ENCODE measurements around the gene PPP1R13L.
A peak's percentile ranks its signal among the peaks of the same experiment; 100 is the strongest.
"Not testable (repeated sequence)": the region's sequence is repeated elsewhere in the genome, so short reads cannot be mapped to it uniquely, and the experiment has no call there.

The PPP1R13L gene

DNA sequence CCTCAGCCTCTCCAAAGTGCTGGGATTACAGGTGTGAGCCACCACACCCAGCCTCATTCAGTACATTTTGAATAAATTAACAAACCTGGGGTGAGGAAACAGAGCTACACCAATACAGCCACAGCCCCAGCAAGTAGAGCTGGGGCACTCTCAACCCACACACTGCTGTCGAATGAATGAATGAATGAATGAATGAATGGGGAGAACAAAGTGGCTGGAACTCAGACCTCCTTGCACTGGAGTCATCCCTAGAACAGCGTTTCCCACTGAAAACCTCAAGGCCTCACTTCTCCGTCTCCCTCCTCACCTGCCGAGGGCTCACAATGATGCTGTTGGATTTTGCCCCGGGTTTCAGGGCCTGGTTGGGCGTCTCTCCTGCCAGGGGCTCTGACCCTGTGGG lies 16.0 kb upstream of the PPP1R13L start:
- Mint-ChIP-seq H3K27me3 (no peaks in the 10 kb centered on the region), H3K4me3 (no peak overlapping the region), H3K4me1 (ENCODE audit: low read depth) (peaks cover 60% of the 10 kb centered on the region)

DNA sequence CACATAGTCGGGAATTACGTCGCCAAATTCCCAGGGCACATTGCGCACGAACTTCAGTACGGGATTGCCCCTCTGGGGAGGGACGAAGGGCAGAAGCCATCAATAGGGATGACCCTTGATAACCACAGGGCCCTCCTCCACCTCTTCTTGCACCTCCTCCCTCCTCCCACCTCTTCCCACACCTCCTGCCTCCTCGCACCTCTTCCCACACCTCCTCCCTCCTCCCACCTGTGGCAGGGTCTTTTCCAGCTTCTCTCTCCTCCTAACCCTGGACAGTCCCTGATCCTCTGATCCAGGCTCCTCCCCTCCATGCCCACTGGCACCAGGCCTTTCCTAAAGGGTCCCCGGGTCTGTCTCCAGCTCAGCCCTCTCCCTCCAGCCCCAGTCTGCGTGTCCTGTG lies 15.5 kb upstream of the PPP1R13L start:
- H3K27me3 Mint-ChIP-seq, result no peaks in the 10 kb centered on the region
- no peaks in the 10 kb centered on the region for H3K9me3 Mint-ChIP-seq
- H3K4me3 Mint-ChIP-seq, result no peak overlapping the region
- H3K36me3 Mint-ChIP-seq (ENCODE audit: low read depth), result peaks cover 37% of the 10 kb centered on the region
- peaks cover 55% of the 10 kb centered on the region for H3K4me1 Mint-ChIP-seq (ENCODE audit: low read depth)
- peak overlapping the region; percentile 32 for H3K27ac Mint-ChIP-seq

More for the DNA sequence above, 16.0 kb upstream of the PPP1R13L start:
- Mint-ChIP-seq H3K36me3 (ENCODE audit: low read depth) (peaks cover 33% of the 10 kb centered on the region), H3K9me3 (no peaks in the 10 kb centered on the region), H3K27ac (peak overlapping the region; percentile 32)

DNA sequence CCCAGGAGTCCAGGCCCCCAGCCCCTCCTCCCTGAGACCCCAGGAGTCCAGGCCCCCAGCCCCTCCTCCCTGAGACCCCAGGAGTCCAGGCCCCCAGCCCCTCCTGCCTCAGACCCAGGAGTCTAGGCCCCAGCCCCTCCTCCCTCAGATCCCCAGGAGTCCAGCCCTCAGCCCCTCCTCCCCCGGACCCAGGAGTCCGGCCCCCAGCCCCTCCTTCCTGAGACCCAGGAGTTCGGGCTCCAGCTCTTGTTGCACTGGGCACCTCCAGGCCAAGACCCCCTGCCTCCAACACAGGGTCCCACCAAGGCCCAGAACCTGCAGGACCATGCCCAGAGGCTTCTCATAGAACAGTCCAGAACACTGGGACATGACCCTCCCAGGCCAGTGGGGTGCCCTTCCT lies 15.0 kb upstream of the PPP1R13L start:
- Mint-ChIP-seq H3K9me3 (no peaks in the 10 kb centered on the region), H3K4me3 (no peak overlapping the region), H3K27ac (no peak overlapping the region), H3K36me3 (ENCODE audit: low read depth) (peaks cover 37% of the 10 kb centered on the region), H3K4me1 (ENCODE audit: low read depth) (peaks cover 55% of the 10 kb centered on the region), H3K27me3 (no peaks in the 10 kb centered on the region)

DNA sequence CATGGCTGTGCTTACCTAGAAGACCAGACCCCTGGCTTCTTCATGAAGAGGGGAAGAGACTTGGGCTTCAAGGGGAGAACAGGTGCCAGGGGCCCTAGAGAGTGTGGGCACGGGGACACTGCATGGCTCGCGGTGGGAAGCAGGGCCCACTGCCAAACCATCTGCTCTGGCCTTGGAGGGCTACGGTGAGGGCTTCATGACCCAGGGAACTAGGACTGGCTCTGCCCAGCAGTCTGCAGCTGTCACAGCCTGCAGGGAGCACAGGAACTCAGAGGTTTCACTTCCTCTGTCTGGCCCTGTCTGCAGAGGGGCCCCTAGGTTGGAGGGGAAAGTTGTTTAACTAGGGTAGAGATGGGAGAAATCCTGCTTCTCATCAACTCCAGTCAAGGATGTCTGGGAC lies 14.5 kb upstream of the PPP1R13L start:
- Mint-ChIP-seq H3K27me3 (no peaks in the 10 kb centered on the region), H3K27ac (peak overlapping the region; percentile 72), H3K36me3 (ENCODE audit: low read depth) (peaks cover 41% of the 10 kb centered on the region), H3K4me3 (no peak overlapping the region), H3K4me1 (ENCODE audit: low read depth) (peaks cover 51% of the 10 kb centered on the region), H3K9me3 (no peaks in the 10 kb centered on the region)

DNA sequence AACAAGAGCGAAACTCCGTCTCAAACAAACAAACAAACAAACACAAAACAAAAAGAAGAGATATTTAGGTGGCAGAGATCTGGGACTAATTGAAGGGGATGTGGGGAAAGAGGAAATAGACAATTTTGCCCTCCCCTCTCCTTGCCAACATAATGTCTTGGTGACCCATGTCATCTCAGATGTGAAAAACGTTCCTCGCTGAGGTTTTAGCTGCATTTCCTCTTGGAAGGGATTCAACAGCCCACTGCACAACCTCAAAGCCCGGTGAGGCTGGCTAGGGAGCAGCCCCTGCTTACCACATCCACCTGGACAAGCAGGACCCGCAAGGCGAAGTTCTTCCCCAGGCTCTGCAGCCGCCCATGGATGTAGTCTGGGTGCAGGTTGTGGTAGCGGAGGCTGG lies 13.9 kb upstream of the PPP1R13L start:
- Mint-ChIP-seq H3K27ac (peak overlapping the region; percentile 48), H3K4me1 (ENCODE audit: low read depth) (peaks cover 45% of the 10 kb centered on the region), H3K36me3 (ENCODE audit: low read depth) (peaks cover 47% of the 10 kb centered on the region)

DNA sequence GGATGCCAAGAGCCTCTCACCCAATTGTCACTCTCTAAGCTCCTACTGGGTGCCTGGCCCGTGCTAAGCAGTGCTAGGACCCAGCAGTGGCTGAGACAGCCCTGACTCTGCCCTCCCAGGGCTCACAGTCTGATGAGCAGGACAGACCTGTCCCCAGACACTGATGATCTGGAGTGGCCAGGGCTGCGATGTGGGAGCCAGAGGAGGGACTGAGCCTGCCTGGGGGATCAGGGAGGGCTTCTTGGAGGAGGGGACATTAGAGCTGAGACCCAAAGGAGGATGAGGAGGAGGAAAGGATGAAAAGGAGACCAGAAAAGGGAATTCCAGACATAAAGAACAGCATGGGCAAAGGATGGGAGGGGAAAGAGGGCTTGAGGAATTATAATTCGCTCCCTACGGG lies 12.3 kb upstream of the PPP1R13L start:
- no peak overlapping the region for H3K27ac Mint-ChIP-seq
- H3K36me3 Mint-ChIP-seq (ENCODE audit: low read depth), result peaks cover 60% of the 10 kb centered on the region
- peaks cover 30% of the 10 kb centered on the region for H3K4me1 Mint-ChIP-seq (ENCODE audit: low read depth)

More for the DNA sequence above, 13.9 kb upstream of the PPP1R13L start:
- H3K27me3 Mint-ChIP-seq, result no peaks in the 10 kb centered on the region
- no peak overlapping the region for H3K4me3 Mint-ChIP-seq
- no peaks in the 10 kb centered on the region for H3K9me3 Mint-ChIP-seq

DNA sequence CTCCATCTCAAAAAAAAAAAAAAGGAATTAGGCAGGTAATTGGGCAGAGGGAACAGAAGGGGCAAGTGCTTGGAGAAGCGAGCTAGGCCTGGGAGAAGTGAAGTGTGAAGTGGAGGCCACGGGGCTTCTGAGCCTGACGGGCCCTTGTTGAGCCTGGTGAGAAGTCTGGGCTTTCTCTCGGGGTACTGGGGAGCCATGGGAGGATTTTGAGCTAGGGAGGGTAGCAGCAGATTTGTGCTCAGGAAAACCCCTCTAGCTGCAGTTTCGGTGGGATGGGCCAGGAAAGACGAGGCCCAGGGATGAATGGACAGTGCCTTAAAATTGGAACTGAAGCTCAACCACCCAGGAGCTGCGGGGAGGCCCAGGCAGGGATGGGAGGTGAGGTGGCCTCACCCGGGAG lies 9.6 kb upstream of the PPP1R13L start:
- peaks cover 60% of the 10 kb centered on the region for H3K36me3 Mint-ChIP-seq (ENCODE audit: low read depth)
- H3K27me3 Mint-ChIP-seq, result no peaks in the 10 kb centered on the region
- peaks cover 10% of the 10 kb centered on the region for H3K4me1 Mint-ChIP-seq (ENCODE audit: low read depth)
- no peak overlapping the region for H3K27ac Mint-ChIP-seq
- H3K4me3 Mint-ChIP-seq, result no peak overlapping the region
- no peaks in the 10 kb centered on the region for H3K9me3 Mint-ChIP-seq

More for the DNA sequence above, 12.3 kb upstream of the PPP1R13L start:
- Mint-ChIP-seq H3K27me3 (no peaks in the 10 kb centered on the region), H3K9me3 (no peaks in the 10 kb centered on the region), H3K4me3 (no peak overlapping the region)

DNA sequence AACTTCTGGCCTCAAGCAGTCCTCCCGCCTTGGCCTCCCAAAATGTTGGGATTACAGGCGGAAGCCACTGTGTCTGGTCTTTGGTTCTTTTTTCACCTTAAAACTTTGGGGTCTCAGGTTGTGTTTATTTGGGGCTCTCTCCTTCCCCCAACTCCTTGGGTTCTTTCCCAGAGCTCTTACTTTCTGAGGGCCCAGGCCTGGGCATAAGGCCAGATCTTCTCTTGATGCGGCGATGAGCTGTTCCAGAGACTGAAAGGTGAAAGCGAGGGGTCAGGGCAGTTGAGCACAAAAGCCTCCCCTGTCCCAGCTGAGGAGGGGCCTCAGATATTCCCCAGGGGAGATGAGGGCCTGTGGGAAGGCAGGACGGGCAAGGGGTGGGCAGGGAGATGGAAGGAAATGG lies 8.6 kb upstream of the PPP1R13L start:
- no peaks in the 10 kb centered on the region for H3K9me3 Mint-ChIP-seq
- H3K27ac Mint-ChIP-seq, result no peak overlapping the region
- H3K27me3 Mint-ChIP-seq, result no peaks in the 10 kb centered on the region
- H3K4me1 Mint-ChIP-seq (ENCODE audit: low read depth), result peaks cover 4% of the 10 kb centered on the region
- H3K36me3 Mint-ChIP-seq (ENCODE audit: low read depth), result peaks cover 65% of the 10 kb centered on the region
- no peak overlapping the region for H3K4me3 Mint-ChIP-seq

DNA sequence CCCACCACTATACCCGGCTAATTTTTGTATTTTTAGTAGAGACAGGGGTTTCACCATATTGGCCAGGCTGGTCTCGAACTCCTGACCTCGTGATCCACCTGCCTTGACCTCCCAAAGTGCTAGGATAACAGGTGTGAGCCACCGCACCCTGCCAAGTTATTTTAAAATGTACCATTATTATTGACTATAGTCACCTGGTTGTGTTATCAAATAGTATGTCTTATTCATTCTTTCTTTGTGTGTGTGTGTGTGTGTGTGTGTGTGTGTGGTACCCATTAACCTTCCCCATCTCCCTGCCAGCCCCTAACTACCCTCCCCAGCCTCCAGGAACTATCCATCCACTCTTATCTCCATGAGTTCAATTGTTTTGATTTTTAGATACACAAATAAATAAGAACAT lies 5.5 kb upstream of the PPP1R13L start:
- H3K4me3 Mint-ChIP-seq, H3K27me3 Mint-ChIP-seq, H3K9me3 Mint-ChIP-seq, H3K27ac Mint-ChIP-seq: not testable (repeated sequence)
- Mint-ChIP-seq H3K36me3 (ENCODE audit: low read depth) (peaks cover 53% of the 10 kb centered on the region), H3K4me1 (ENCODE audit: low read depth) (peaks cover 21% of the 10 kb centered on the region)

DNA sequence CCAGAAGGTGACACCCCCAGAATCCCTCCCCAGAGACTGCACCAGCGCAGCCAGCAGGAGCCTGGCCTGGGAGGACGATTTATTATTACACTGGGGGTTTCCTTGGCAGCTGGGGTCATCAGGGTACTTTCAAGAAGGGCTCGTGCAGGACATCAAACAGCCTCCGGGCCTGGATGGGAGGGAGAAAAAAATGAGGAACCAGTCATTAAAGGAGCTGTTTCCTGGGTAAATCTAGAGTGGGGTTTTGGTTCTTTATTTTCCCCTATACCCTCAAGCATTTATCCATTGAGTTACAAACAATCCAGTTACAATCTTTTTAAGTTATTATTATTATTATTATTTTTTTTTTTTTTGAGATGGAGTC lies 4.7 kb upstream of the PPP1R13L start:
- H3K27ac Mint-ChIP-seq, result no peak overlapping the region
- peaks cover 8% of the 10 kb centered on the region for H3K27me3 Mint-ChIP-seq
- H3K4me3 Mint-ChIP-seq, result no peak overlapping the region
- peaks cover 29% of the 10 kb centered on the region for H3K4me1 Mint-ChIP-seq (ENCODE audit: low read depth)
- peaks cover 51% of the 10 kb centered on the region for H3K36me3 Mint-ChIP-seq (ENCODE audit: low read depth)
- H3K9me3 Mint-ChIP-seq, result no peaks in the 10 kb centered on the region

DNA sequence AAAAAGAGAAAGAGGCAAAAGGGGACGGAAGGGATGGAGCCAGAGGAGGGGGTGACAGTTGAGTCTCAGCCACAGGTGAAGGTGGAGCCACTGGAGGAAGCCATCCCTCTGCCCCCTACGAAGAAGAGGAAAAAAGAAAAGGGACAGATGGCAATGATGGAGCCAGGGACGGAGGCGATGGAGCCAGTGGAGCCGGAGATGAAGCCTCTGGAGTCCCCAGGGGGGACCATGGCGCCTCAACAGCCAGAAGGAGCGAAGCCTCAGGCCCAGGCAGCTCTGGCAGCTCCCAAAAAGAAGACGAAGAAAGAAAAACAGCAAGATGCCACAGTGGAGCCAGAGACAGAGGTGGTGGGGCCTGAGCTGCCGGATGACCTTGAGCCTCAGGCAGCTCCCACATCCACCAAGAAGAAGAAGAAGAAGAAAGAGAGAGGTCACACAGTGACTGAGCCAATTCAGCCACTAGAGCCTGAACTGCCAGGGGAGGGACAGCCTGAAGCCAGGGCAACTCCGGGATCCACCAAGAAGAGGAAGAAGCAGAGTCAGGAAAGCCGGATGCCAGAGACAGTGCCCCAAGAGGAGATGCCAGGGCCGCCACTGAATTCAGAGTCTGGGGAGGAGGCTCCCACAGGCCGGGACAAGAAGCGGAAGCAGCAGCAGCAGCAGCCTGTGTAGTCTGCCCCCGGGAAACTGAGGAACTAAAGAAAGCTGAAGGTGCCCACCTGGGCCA lies 4.1 kb upstream of the PPP1R13L start:
- no peak overlapping the region for H3K4me3 Mint-ChIP-seq
- no peak overlapping the region for H3K27ac Mint-ChIP-seq
- H3K36me3 Mint-ChIP-seq (ENCODE audit: low read depth), result peaks cover 46% of the 10 kb centered on the region
- H3K4me1 Mint-ChIP-seq (ENCODE audit: low read depth), result peaks cover 35% of the 10 kb centered on the region
- peaks cover 13% of the 10 kb centered on the region for H3K27me3 Mint-ChIP-seq
- no peaks in the 10 kb centered on the region for H3K9me3 Mint-ChIP-seq

DNA sequence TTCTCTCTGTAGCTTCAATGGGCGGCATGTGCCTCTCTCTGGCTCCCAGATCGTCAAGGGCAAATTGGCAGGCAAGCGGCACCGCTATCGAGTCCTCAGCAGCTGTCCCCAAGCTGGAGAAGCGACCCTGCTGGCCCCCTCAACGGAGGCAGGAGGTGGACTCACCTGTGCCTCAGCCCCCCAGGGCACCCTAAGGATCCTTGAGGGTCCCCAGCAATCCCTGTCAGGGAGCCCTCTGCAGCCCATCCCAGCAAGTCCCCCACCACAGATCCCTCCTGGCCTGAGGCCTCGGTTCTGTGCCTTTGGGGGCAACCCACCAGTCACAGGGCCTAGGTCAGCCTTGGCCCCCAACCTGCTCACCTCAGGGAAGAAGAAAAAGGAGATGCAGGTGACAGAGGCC lies 3.3 kb upstream of the PPP1R13L start:
- H3K9me3 Mint-ChIP-seq, result no peaks in the 10 kb centered on the region
- peaks cover 38% of the 10 kb centered on the region for H3K36me3 Mint-ChIP-seq (ENCODE audit: low read depth)
- peak overlapping the region; percentile 72 for H3K4me3 Mint-ChIP-seq
- H3K4me1 Mint-ChIP-seq (ENCODE audit: low read depth), result peaks cover 42% of the 10 kb centered on the region
- H3K27me3 Mint-ChIP-seq, result peaks cover 22% of the 10 kb centered on the region
- H3K27ac Mint-ChIP-seq, result no peak overlapping the region

DNA sequence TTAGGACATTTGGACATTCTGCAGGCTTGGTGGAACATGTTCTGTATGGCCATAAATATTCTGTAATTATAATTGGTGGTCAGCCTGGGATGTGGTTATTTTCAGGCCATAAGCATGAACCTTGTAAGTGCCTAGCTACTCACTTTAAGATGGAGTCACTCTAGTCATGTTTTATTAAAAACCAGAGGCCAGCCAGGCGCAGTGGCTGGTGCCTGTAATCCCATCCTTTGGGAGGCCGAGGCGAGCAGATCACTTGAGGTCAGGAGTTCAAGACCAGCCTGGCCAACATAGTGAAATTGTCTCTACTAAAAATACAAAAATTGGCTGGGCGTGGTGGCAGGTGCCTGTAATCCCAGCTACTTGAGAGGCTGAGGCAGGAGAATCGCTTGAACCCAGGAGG lies 2.7 kb upstream of the PPP1R13L start:
- H3K9me3 Mint-ChIP-seq, H3K27ac Mint-ChIP-seq: not testable (repeated sequence)
- peaks cover 33% of the 10 kb centered on the region for H3K36me3 Mint-ChIP-seq (ENCODE audit: low read depth)
- H3K27me3 Mint-ChIP-seq, result peaks cover 26% of the 10 kb centered on the region
- H3K4me1 Mint-ChIP-seq (ENCODE audit: low read depth), result peaks cover 42% of the 10 kb centered on the region
- H3K4me3 Mint-ChIP-seq, result peak overlapping the region; percentile 99

DNA sequence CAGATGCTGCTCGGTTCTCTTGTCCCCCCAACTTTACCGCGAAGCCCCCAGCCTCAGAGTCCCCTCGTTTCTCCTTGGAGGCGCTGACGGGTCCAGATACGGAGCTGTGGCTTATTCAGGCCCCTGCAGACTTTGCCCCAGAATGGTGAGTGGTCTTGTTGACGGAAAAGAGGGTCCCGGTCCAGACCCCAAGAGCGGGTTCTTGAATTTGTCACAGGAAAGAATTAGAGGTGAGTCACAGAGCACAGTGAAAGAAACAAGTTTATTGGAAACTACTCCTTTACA lies 2.2 kb upstream of the PPP1R13L start:
- Mint-ChIP-seq H3K27ac (peak overlapping the region; percentile 95), H3K9me3 (no peaks in the 10 kb centered on the region), H3K27me3 (peaks cover 28% of the 10 kb centered on the region), H3K4me3 (peak overlapping the region; percentile 99), H3K4me1 (ENCODE audit: low read depth) (peaks cover 42% of the 10 kb centered on the region), H3K36me3 (ENCODE audit: low read depth) (peaks cover 29% of the 10 kb centered on the region)

DNA sequence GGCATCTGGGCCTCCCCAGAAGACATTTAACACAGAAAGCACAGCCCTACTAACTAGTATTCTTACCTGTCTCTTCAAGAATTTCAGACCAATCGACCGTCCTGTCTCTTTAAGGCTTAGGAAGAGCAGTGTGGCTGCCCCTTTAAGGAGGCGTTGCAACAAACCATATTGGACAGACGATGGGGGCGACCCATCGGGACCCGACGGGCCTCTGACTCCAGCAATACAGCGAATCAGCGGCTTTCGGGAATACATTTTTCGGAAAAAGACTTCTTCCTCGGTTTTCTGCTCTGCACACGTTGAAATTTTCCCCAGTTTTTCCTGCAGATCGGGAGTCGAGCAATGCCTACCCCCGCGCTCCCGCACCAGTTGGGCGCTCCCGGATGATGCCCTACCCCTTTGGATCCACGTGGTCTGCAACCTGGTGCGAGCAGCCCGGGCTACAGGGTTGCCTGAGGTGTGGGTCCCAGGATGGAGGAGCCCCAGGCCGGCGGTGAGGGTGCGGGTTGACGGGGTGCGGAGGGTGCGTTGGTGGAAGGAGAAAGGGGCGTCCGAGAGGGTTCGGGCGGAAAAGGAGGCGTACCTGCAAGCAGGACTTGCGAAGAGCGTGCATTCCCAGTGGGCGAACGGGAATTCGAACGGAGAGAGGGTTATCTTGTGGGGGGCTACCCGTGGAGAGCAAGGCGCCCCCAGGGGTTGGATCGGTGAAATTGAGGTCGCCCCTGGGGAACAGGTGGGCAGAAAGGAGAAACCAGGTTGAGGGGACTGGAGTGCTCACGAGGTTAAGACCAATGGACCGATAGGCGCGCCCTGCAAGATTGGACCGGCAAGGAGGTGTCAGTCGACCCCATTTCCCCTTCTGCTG lies 1.6 kb upstream of the PPP1R13L start, which contains the start of gene POLR1G:
Gene POLR1G, plus strand, starts transcription at position 419 of the 865 bp plus-strand sequence. Its CDS starts 53 bp downstream, at position 472.
- no peaks in the 10 kb centered on the region for H3K9me3 Mint-ChIP-seq
- H3K4me1 Mint-ChIP-seq (ENCODE audit: low read depth), result peaks cover 42% of the 10 kb centered on the region
- H3K36me3 Mint-ChIP-seq (ENCODE audit: low read depth), result peaks cover 29% of the 10 kb centered on the region
- peak within 1 kb of the TSS; percentile 95 for H3K27ac Mint-ChIP-seq
- H3K27me3 Mint-ChIP-seq, result peaks cover 32% of the 10 kb centered on the region
- peak within 1 kb of the TSS; percentile 99 for H3K4me3 Mint-ChIP-seq

Measured in stimulated activated naive CD8-positive, alpha-beta T cell treated with anti-CD3 and anti-CD28 coated beads, Interleukin-15, Interleukin-2, amounts not matched to agents 100 ng/mL and 50 ng/mL, for 24 hours (primary cell).